B cell (primary cell): ENCODE data around the gene C8A. TPM values are rescaled to one million over a fixed set of nuclear protein-coding genes. Genes with fewer than 3 reads are reported as not detected.

Experiments used
- ATAC-seq: fragments of 200-7000 bp; cut with Tn5 transposase; one replicate; pipeline ENCODE4 v1.10.0; 2021; ENCODE audit warnings: low read depth, mild to moderate bottlenecking, moderate number of reproducible peaks, moderate library complexity
- CTCF ChIA-PET: fragments of 350-600 bp; sonication (Branson Sonifier 250); formaldehyde crosslinking; loops from one replicate; lab custom pipeline; 2021; ENCODE audit warnings: antibody characterized with exemption, inconsistent platforms; lab: Charles Lee
- POLR2A ChIA-PET: fragments of 350-600 bp; sonication (Branson Sonifier 250); formaldehyde crosslinking; loops from one replicate; lab custom pipeline; 2021; ENCODE audit warnings: antibody characterized with exemption; lab: Charles Lee
- DNase-seq: peaks from one replicate; pipeline ENCODE4 v3.0.0; 2013
- H2AFZ ChIP-seq: 2 replicates; pipeline ENCODE4 v1.6.1; 2012; ENCODE audit warnings: mild to moderate bottlenecking, low read depth, low read length; ENCODE audit not compliant: insufficient read depth, poor library complexity, severe bottlenecking
- H3K27ac ChIP-seq, 2 donors: 1 replicate in 1 of 2; 2 replicates in 1 of 2; pipeline ENCODE4 v1.5.1; 2012 to 2013; ENCODE audit warnings: low read length in 2 of 2, mild to moderate bottlenecking in 2 of 2, moderate library complexity in 1 of 2
- H3K27me3 ChIP-seq, 4 experiments: fragments of 200-600 bp in 1 of 4; sonication (generic) in 1 of 4; replicated peaks in 1 of 4; 1 replicate in 2 of 4; 2 replicates in 2 of 4; pipeline versions ENCODE4 v1.6.1 to v1.7.0; 2013 to 2016; ENCODE audit warnings: low read length in 3 of 4, mild to moderate bottlenecking in 2 of 4, mixed read lengths in 1 of 4, moderate library complexity in 1 of 4; ENCODE audit not compliant: insufficient read depth in 4 of 4, control insufficient read depth in 3 of 4; ENCODE audit errors: control extremely low read depth in 1 of 4
- H3K36me3 ChIP-seq, 2 experiments: replicated peaks in 1 of 2; 1 replicate in 1 of 2; 2 replicates in 1 of 2; pipeline versions ENCODE4 v1.6.1 to v1.7.1; 2013; ENCODE audit warnings: low read length in 1 of 2; ENCODE audit not compliant: insufficient read depth in 2 of 2, control insufficient read depth in 1 of 2; ENCODE audit errors: control extremely low read depth in 1 of 2, extremely low read depth in 1 of 2
- H3K4me1 ChIP-seq, 2 donors: fragments of 200-600 bp in 1 of 2; sonication (generic) in 1 of 2; 1 replicate in 1 of 2; 2 replicates in 1 of 2; pipeline versions ENCODE4 v1.5.1 to v1.6.1; 2013 to 2017; ENCODE audit warnings: low read length in 2 of 2; ENCODE audit not compliant: control insufficient read depth in 2 of 2, insufficient read depth in 2 of 2
- H3K4me2 ChIP-seq: replicated peaks from 2 replicates; pipeline ENCODE3; 2012; ENCODE audit warnings: mild to moderate bottlenecking, low read depth, low read length; ENCODE audit not compliant: poor library complexity, severe bottlenecking
- H3K4me3 ChIP-seq, 5 experiments: fragments of 200-600 bp in 1 of 5; sonication (generic) in 1 of 5; 1 replicate in 3 of 5; 2 replicates in 2 of 5; pipeline versions ENCODE4 v1.5.1 to v1.7.0; 2011 to 2016; ENCODE audit warnings: low read length in 4 of 5, mild to moderate bottlenecking in 4 of 5, low read depth in 2 of 5, control low read depth in 1 of 5, moderate library complexity in 1 of 5; ENCODE audit not compliant: insufficient read depth in 1 of 5; ENCODE audit errors: control extremely low read depth in 1 of 5, extremely low read depth in 1 of 5
- H3K79me2 ChIP-seq: fragments of 200-600 bp; sonication (generic); one replicate; pipeline ENCODE4 v1.6.0; 2016; ENCODE audit warnings: low read length; ENCODE audit not compliant: control insufficient read depth, insufficient read depth
- H3K9ac ChIP-seq: fragments of 200-600 bp; sonication (generic); 2 replicates; pipeline ENCODE4 v1.6.1; 2017; ENCODE audit warnings: mild to moderate bottlenecking, low read length, moderate library complexity
- H3K9me3 ChIP-seq, 3 donors: one replicate each; pipeline versions ENCODE4 v1.6.1 to v1.7.1; 2013; ENCODE audit warnings: low read length in 2 of 3; ENCODE audit not compliant: control insufficient read depth in 2 of 3, insufficient read depth in 1 of 3; ENCODE audit errors: control extremely low read depth in 1 of 3
- H4K20me1 ChIP-seq: 2 replicates; pipeline ENCODE4 v1.6.0; 2012; ENCODE audit warnings: mild to moderate bottlenecking, low read length; ENCODE audit not compliant: insufficient read depth, control insufficient read depth, poor library complexity, severe bottlenecking
- H3K27ac Mint-ChIP-seq: one replicate; pipeline ENCODE4 v1.8.0; 2021; ENCODE audit warnings: mixed read lengths
- H3K27me3 Mint-ChIP-seq: one replicate; pipeline ENCODE4 v1.8.0; 2021; ENCODE audit warnings: mixed read lengths
- H3K4me1 Mint-ChIP-seq: one replicate; pipeline ENCODE4 v1.8.0; 2021; ENCODE audit warnings: mixed read lengths
- H3K4me3 Mint-ChIP-seq: one replicate; pipeline ENCODE4 v1.8.0; 2021; ENCODE audit warnings: mixed read lengths
- H3K9me3 Mint-ChIP-seq: one replicate; pipeline ENCODE4 v1.8.0; 2022; ENCODE audit warnings: mixed read lengths; ENCODE audit not compliant: insufficient read depth
- EZH2 ChIP-seq: IDR thresholded peaks from 2 replicates; pipeline ENCODE4 v1.6.1; 2012; ENCODE audit warnings: borderline replicate concordance, low read depth, mild to moderate bottlenecking, moderate library complexity, low read length; ENCODE audit not compliant: insufficient read depth, poor library complexity, severe bottlenecking
- WGBS: methylation state at CpG from one replicate; pipeline ENCODE4 v1.1.5; 2013; ENCODE audit warnings: missing lambda C conversion rate; ENCODE audit not compliant: insufficient coverage; 5-methylcytosine and 5-hydroxymethylcytosine counted together
- intact Hi-C: fragments of 100-400 bp; cut with micrococcal nuclease; formaldehyde crosslinking; loops from one replicate; pipeline ENCODE4 v1.10.0; 2022
- polyA plus RNA-seq: library from polyadenylated mRNA; depleted of rRNA; stranded (reverse); fragments of >200 nt; gene quantifications from 2 replicates; pipeline ENCODE4 v1.2.3, GENCODE V29; 2012
- total RNA-seq, 2 donors: library from RNA; stranded (reverse); fragments of 120-200 nt in 1 of 2; gene quantifications; 1 replicate in 1 of 2; 2 replicates in 1 of 2; pipeline versions ENCODE4 v1.2.3 to v1.2.4, GENCODE V29; 2013 to 2022
- TF ChIP-seq, protein P1 (sequence below): fragments of 200-600 bp; IDR thresholded peaks from one replicate; pipeline ENCODE4 v1.8.0; 2022; ENCODE audit warnings: antibody characterized with exemption, mild to moderate bottlenecking

Gene C8A
- total and polyA plus RNA-seq, 2 donors (not counting 1 experiment from before 2014, with no cell fraction given), result not detected

DNA sequence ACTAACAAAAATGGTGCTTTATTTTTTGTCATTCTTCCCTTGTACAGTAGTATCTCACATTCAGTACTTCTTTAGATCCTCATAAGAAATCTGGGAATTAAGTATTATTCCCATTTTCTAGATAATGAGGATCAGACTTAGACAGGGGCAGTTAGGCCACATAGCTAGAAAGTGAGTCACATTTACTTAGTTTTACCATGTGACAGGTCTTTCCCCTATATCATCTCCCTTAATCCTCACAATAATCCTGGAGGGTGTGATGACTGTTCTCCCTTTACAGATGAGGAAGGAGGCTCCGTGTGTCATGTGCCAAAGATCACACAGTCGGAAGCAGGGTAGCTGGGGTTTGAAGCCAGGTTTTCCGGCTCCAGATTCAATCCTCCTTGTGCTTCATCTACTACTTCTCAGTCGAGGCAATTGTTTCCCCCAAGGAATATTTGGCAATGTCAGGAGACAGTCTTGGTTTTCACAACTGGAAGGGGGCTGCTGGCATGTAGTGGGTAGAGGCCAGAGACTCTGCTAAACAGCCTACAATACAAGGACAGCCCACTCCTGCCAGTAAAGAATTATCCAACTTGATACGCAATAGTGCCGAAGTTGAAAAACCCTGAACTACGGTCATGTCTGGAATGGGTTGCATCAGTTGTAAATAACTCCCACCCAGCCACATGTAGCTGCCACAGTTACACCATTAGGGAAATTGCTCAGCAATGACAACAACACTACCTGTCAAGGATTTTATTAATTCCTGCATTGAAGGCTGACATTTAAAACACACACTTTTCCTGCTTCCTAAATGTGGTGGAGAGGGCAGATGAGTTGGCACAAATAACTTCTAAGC lies 56.7 kb downstream of the C8A start:
- no peak overlapping the region for H3K27ac ChIP-seq
- Mint-ChIP-seq H3K27ac (no peak overlapping the region), H3K27me3 (peaks cover 6% of the 10 kb centered on the region), H3K4me1 (no peaks in the 10 kb centered on the region), H3K4me3 (no peak overlapping the region), H3K9me3 (peaks cover 2% of the 10 kb centered on the region)
- TF ChIP-seq, protein P1, sequence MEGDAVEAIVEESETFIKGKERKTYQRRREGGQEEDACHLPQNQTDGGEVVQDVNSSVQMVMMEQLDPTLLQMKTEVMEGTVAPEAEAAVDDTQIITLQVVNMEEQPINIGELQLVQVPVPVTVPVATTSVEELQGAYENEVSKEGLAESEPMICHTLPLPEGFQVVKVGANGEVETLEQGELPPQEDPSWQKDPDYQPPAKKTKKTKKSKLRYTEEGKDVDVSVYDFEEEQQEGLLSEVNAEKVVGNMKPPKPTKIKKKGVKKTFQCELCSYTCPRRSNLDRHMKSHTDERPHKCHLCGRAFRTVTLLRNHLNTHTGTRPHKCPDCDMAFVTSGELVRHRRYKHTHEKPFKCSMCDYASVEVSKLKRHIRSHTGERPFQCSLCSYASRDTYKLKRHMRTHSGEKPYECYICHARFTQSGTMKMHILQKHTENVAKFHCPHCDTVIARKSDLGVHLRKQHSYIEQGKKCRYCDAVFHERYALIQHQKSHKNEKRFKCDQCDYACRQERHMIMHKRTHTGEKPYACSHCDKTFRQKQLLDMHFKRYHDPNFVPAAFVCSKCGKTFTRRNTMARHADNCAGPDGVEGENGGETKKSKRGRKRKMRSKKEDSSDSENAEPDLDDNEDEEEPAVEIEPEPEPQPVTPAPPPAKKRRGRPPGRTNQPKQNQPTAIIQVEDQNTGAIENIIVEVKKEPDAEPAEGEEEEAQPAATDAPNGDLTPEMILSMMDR, result no peak
- TF ChIP-seq EZH2, result no peak
- no peaks in the 10 kb centered on the region for H3K36me3 ChIP-seq
- no peaks in the 10 kb centered on the region for H3K27me3 ChIP-seq
- H3K4me3 ChIP-seq, result no peak overlapping the region
- no peak overlapping the region for H3K4me2 ChIP-seq
- no peak overlapping the region for H2AFZ ChIP-seq
- no peak for ATAC-seq
- no peaks in the 10 kb centered on the region for H3K4me1 ChIP-seq
- no peak overlapping the region for H3K9ac ChIP-seq
- ChIA-PET CTCF (interaction anchor here (0.7 kb wide), 1 partner anchor 190 kb away, joined by 3 read pairs; no protein-coding TSS in a partner anchor), POLR2A (no interaction called here)
- no peaks in the 10 kb centered on the region for H3K79me2 ChIP-seq
- no peak for DNase-seq
- intact Hi-C loops, result no loop called here
- no peaks in the 10 kb centered on the region for H3K9me3 ChIP-seq
- H4K20me1 ChIP-seq, result no peaks in the 10 kb centered on the region
- no CpG with 5 or more reads among the region's 7 CpGs for WGBS

DNA sequence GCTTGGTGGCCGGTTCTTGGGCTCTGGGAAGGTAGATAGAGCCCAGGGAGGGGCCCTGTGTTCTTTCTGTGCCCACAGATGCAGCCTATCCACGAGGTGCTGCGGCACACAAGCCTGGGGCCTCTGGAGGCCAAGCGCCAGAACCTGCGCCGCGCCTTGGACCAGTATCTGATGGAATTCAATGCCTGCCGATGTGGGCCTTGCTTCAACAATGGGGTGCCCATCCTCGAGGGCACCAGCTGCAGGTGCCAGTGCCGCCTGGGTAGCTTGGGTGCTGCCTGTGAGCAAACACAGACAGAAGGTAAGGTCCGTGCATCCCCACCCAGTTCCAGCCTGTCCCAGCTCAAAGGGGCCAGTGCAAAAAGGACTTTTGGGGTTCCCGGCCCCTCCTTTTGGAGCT lies 57.7 kb downstream of the C8A start:
- no peaks in the 10 kb centered on the region for H3K36me3 ChIP-seq
- H3K9me3 ChIP-seq, result no peaks in the 10 kb centered on the region
- H3K4me2 ChIP-seq, result no peak overlapping the region
- DNase-seq, result no peak
- H4K20me1 ChIP-seq, result no peaks in the 10 kb centered on the region
- intact Hi-C loops, result no loop called here
- H3K4me1 ChIP-seq, result no peaks in the 10 kb centered on the region
- Mint-ChIP-seq H3K9me3 (peaks cover 2% of the 10 kb centered on the region), H3K27ac (no peak overlapping the region), H3K27me3 (peaks cover 6% of the 10 kb centered on the region), H3K4me3 (no peak overlapping the region), H3K4me1 (no peaks in the 10 kb centered on the region)
- ChIA-PET POLR2A (no interaction called here), CTCF (no interaction called here)
- no peak overlapping the region for H2AFZ ChIP-seq
- no peaks in the 10 kb centered on the region for H3K27me3 ChIP-seq
- ATAC-seq, result no peak
- no peak overlapping the region for H3K9ac ChIP-seq
- H3K4me3 ChIP-seq, result no peak overlapping the region
- WGBS, result 89% methylated on average over 12 of the region's 12 CpGs
- no peak overlapping the region for H3K27ac ChIP-seq
- TF ChIP-seq EZH2, result no peak
- TF ChIP-seq, protein P1, result no peak
- H3K79me2 ChIP-seq, result no peaks in the 10 kb centered on the region
